PFSK-1 (cell line): ENCODE results near the gene NDC80.

Source experiments
- FOXP2 ChIP-seq: optimal IDR thresholded peaks from 2 replicates; pipeline ENCODE3; 2011; ENCODE audit warnings: borderline replicate concordance, control low read depth, inconsistent platforms; ENCODE audit not compliant: insufficient read depth; ENCODE audit errors: extremely low read length, extremely low read depth
- POLR2AphosphoS5 ChIP-seq: IDR thresholded peaks from 2 replicates; pipeline ENCODE4 v1.6.1; 2012; ENCODE audit warnings: low read depth, mild to moderate bottlenecking, control low read depth, low read length, moderate library complexity
- SIN3A ChIP-seq: IDR thresholded peaks from 2 replicates; pipeline ENCODE4 v1.6.1; 2012; ENCODE audit warnings: mild to moderate bottlenecking, low read length, moderate library complexity, borderline replicate concordance; ENCODE audit not compliant: insufficient read depth
- TAF1 ChIP-seq: IDR thresholded peaks from 2 replicates; pipeline ENCODE4 v1.6.1; 2012; ENCODE audit warnings: low read length, control low read depth, borderline replicate concordance; ENCODE audit not compliant: insufficient read depth
- TF ChIP-seq, protein P1 (sequence below), 2 experiments: IDR thresholded peaks; 2 replicates each; pipeline versions ENCODE4 v1.6.1 to v1.8.0; 2011 to 2012; ENCODE audit warnings: low read depth in 2 of 2, low read length in 2 of 2, control low read depth in 1 of 2, inconsistent platforms in 1 of 2, mild to moderate bottlenecking in 1 of 2, moderate library complexity in 1 of 2; ENCODE audit not compliant: insufficient read depth in 1 of 2

NDC80 gene

DNA sequence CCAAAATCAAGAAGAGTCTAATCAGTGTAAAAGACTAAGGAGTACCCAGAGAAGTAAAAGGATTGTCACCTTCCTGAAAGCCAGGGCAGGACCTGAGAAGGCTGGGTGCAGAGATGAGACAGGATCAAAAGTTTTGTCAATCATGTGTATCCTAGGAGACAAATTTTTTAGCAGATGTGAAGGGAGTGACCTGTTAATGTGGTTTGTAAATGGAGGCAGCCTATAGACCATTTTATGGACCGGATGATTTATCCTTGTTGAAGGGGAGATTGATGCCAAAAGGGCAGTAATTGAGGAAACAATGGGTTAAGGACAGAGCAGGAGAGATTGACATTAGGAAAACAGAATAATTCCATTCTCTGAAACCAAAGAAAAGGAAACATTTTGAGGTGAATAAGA is 813 bp downstream of the NDC80 start:
- TF ChIP-seq POLR2AphosphoS5 (no peak), TAF1 (no peak)
- TF ChIP-seq, protein P1, sequence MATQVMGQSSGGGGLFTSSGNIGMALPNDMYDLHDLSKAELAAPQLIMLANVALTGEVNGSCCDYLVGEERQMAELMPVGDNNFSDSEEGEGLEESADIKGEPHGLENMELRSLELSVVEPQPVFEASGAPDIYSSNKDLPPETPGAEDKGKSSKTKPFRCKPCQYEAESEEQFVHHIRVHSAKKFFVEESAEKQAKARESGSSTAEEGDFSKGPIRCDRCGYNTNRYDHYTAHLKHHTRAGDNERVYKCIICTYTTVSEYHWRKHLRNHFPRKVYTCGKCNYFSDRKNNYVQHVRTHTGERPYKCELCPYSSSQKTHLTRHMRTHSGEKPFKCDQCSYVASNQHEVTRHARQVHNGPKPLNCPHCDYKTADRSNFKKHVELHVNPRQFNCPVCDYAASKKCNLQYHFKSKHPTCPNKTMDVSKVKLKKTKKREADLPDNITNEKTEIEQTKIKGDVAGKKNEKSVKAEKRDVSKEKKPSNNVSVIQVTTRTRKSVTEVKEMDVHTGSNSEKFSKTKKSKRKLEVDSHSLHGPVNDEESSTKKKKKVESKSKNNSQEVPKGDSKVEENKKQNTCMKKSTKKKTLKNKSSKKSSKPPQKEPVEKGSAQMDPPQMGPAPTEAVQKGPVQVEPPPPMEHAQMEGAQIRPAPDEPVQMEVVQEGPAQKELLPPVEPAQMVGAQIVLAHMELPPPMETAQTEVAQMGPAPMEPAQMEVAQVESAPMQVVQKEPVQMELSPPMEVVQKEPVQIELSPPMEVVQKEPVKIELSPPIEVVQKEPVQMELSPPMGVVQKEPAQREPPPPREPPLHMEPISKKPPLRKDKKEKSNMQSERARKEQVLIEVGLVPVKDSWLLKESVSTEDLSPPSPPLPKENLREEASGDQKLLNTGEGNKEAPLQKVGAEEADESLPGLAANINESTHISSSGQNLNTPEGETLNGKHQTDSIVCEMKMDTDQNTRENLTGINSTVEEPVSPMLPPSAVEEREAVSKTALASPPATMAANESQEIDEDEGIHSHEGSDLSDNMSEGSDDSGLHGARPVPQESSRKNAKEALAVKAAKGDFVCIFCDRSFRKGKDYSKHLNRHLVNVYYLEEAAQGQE (IDR thresholded peaks at IDR 0.05; ENCODE audit: insufficient read depth in 1 of 2, low read depth in 2 of 2, low read length in 2 of 2), result no peak

DNA sequence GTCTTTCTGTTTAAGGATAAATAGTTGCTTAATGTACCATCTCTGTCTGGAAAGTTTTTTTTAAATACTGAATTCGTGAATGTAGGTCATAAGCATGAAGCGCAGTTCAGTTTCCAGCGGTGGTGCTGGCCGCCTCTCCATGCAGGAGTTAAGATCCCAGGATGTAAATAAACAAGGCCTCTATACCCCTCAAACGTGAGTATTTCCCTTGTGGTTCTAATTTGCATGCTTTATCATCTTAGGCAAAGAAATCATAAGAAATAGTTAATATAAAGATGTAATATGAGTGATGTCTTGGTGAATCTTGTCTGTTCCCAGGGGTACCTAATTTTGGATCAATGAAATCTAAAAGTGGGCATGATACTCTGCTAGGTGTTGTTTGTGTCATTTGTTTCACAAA is 1.5 kb downstream of the NDC80 start:
- TF ChIP-seq FOXP2, result no peak
- no peak for TF ChIP-seq TAF1
- TF ChIP-seq, protein P1 (IDR thresholded peaks at IDR 0.05; ENCODE audit: insufficient read depth in 1 of 2, low read depth in 2 of 2, low read length in 2 of 2), result no peak
- no peak for TF ChIP-seq POLR2AphosphoS5
- no peak for TF ChIP-seq SIN3A

DNA sequence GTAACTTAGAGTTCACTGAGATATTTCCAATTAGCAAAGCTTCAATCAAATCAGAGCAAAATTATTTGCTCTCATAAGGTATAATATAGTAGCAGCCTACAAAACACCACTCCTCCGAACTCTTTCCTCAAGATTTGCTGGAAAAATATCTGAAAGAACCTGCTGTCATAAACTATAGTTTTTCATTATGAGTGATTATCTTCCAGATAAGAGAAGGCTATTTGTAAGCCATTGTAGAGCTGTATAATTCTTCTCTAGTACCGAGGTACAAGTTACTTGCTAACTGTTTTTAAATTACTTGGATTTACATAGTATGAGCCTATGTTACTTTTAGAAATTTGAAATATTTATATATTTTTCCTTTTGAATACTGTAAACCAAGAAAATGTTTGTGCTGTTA is 2.1 kb downstream of the NDC80 start:
- TF ChIP-seq FOXP2 (no peak), SIN3A (no peak), TAF1 (no peak), POLR2AphosphoS5 (no peak)
- TF ChIP-seq, protein P1 (IDR thresholded peaks at IDR 0.05; ENCODE audit: insufficient read depth in 1 of 2, low read depth in 2 of 2, low read length in 2 of 2), result no peak

DNA sequence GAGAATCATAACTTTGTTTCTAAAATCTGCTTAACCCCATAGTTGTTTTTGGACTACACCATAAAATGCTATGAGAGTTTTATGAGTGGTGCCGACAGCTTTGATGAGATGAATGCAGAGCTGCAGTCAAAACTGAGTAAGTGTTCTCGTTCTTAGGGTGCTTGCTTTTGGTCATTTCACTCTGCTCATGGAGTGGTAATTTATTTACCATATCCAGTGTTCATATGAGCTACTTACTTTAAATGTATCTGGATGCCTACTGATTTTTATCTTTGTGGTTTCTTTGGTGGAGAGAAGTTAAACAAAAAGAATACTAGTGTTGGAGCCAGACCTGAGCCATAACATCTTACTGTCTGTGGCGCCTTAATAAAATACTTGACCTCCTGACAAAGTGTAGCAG is 16.4 kb downstream of the NDC80 start:
- TF ChIP-seq SIN3A, result no peak
- no peak for TF ChIP-seq TAF1
- TF ChIP-seq POLR2AphosphoS5, result no peak
- TF ChIP-seq, protein P1 (IDR thresholded peaks at IDR 0.05; ENCODE audit: insufficient read depth in 1 of 2, low read depth in 2 of 2, low read length in 2 of 2), result no peak
- TF ChIP-seq FOXP2, result no peak

DNA sequence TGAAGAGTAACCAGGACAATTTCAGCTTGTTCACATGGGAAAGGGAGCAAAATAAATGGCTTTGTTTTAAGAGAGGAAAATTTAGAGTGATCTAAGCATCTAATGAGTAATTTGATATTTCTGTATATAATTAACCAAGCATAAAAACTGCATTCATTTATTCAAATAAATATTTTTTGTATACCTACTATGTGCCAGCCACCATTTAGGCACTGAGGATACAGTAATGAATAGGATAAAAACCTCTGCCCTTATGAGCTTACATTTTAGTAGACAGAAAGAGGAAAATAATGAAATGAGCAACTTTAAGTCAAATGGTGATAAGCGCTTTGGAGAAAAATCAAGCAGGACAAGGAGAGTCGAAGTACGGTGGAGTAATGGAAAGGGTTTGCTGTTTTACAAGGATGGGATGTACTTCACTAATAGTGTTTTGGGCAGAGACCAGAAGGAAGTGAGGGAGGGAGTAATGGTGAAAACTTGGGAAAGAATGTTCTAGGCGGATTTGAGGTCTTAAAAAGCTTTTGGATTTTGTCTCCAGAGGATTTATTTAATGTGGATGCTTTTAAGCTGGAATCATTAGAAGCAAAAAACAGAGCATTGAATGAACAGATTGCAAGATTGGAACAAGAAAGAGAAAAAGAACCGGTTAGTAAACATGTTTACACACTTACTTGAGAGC is 17.4 kb downstream of the NDC80 start:
- TF ChIP-seq, protein P1 (IDR thresholded peaks at IDR 0.05; ENCODE audit: insufficient read depth in 1 of 2, low read depth in 2 of 2, low read length in 2 of 2), result no peak
- no peak for TF ChIP-seq SIN3A
- TF ChIP-seq POLR2AphosphoS5, result no peak
- no peak for TF ChIP-seq FOXP2
- no peak for TF ChIP-seq TAF1
